GM23248 (cell line): ENCODE data around the gene DCLK3. TPM values are rescaled to one million over a fixed set of nuclear protein-coding genes. Genes with fewer than 3 reads are reported as not detected.

Source experiments
- DNase-seq: peaks from one replicate; pipeline ENCODE4 v3.0.0-alpha.2; 2015
- H2AFZ ChIP-seq: fragments of 200-600 bp; sonication (generic); 2 replicates; pipeline ENCODE4 v1.6.1; 2016; ENCODE audit warnings: antibody characterized with exemption
- H3F3A ChIP-seq: fragments of 200-600 bp; sonication (generic); 2 replicates; pipeline ENCODE4 v1.6.1; 2016; ENCODE audit warnings: mild to moderate bottlenecking, antibody characterized with exemption, mixed run types; ENCODE audit not compliant: insufficient read depth
- H3K27ac ChIP-seq: fragments of 200-600 bp; sonication (generic); 2 replicates; pipeline ENCODE4 v1.5.1; 2016; ENCODE audit warnings: mild to moderate bottlenecking
- H3K27me3 ChIP-seq: fragments of 200-600 bp; sonication (generic); replicated peaks from 2 replicates; pipeline ENCODE4 v1.6.1; 2016; ENCODE audit warnings: mild to moderate bottlenecking; ENCODE audit not compliant: insufficient read depth
- H3K36me3 ChIP-seq: fragments of 200-600 bp; sonication (generic); 2 replicates; pipeline ENCODE4 v1.6.1; 2016; ENCODE audit warnings: low read depth, mild to moderate bottlenecking
- H3K4me1 ChIP-seq: fragments of 200-600 bp; sonication (generic); 2 replicates; pipeline ENCODE4 v1.6.1; 2016; ENCODE audit warnings: mild to moderate bottlenecking; ENCODE audit not compliant: insufficient read depth
- H3K4me2 ChIP-seq: fragments of 200-600 bp; sonication (generic); one replicate; pipeline ENCODE4 v1.6.1; 2016; ENCODE audit warnings: mild to moderate bottlenecking; ENCODE audit not compliant: unreplicated experiment
- H3K4me3 ChIP-seq: fragments of 200-600 bp; sonication (generic); 2 replicates; pipeline ENCODE4 v1.5.1; 2016; ENCODE audit warnings: mild to moderate bottlenecking
- H3K79me2 ChIP-seq: fragments of 200-600 bp; sonication (generic); 2 replicates; pipeline ENCODE4 v1.6.1; 2016; ENCODE audit warnings: mild to moderate bottlenecking; ENCODE audit not compliant: insufficient read depth
- H3K9ac ChIP-seq: fragments of 200-600 bp; sonication (generic); 2 replicates; pipeline ENCODE4 v1.6.1; 2016; ENCODE audit warnings: mild to moderate bottlenecking
- H3K9me2 ChIP-seq: fragments of 200-600 bp; sonication (generic); 2 replicates; pipeline ENCODE4 v1.6.1; 2016; ENCODE audit warnings: mixed run types, mild to moderate bottlenecking, moderate library complexity; ENCODE audit not compliant: insufficient read depth
- H3K9me3 ChIP-seq: fragments of 200-600 bp; sonication (generic); one replicate; pipeline ENCODE4 v1.6.1; 2017; ENCODE audit warnings: low read depth
- H4K20me1 ChIP-seq: fragments of 200-600 bp; sonication (generic); 2 replicates; pipeline ENCODE4 v1.6.0; 2016; ENCODE audit not compliant: insufficient read depth
- EZH2 ChIP-seq: fragments of 200-600 bp; sonication (generic); IDR thresholded peaks from 2 replicates; pipeline ENCODE4 v1.6.1; 2018; ENCODE audit warnings: antibody characterized with exemption, mild to moderate bottlenecking; ENCODE audit not compliant: insufficient read depth, poor library complexity, severe bottlenecking
- EZH2phosphoT487 ChIP-seq: fragments of 200-600 bp; sonication (generic); IDR thresholded peaks from 2 replicates; pipeline ENCODE4 v1.6.1; 2018; ENCODE audit warnings: antibody characterized with exemption, moderate library complexity, mild to moderate bottlenecking, low read depth; ENCODE audit not compliant: insufficient read depth
- WGBS, 2 experiments: methylation state at CpG; one replicate each; pipeline ENCODE4 v1.1.6; 2015 to 2017; ENCODE audit warnings: low lambda C conversion rate in 2 of 2, low coverage in 1 of 2; ENCODE audit errors: missing lambda C conversion rate in 2 of 2; 5-methylcytosine and 5-hydroxymethylcytosine counted together
- in situ Hi-C: fragments of 300-500 bp; cut with MboI; formaldehyde crosslinking; loops from 2 replicates; pipeline ENCODE4 v1.15.0; 2020
- polyA plus RNA-seq: library from polyadenylated mRNA; unstranded; fragments of >200 nt; fragmentation: Nextera tagmentation; extraction: Ambion mirVana; gene quantifications from 2 replicates; pipeline ENCODE4 v1.2.1, GENCODE V29; 2016
- total RNA-seq: library from RNA; depleted of rRNA; stranded (reverse); fragments of >200 nt; shearing (Covaris generic); gene quantifications from 2 replicates; pipeline ENCODE4 v1.2.3, GENCODE V29; 2014

The DCLK3 gene
- total and polyA plus RNA-seq, 2 experiments from 2014 or later, result under 0.01 TPM; not detected in 1

DNA sequence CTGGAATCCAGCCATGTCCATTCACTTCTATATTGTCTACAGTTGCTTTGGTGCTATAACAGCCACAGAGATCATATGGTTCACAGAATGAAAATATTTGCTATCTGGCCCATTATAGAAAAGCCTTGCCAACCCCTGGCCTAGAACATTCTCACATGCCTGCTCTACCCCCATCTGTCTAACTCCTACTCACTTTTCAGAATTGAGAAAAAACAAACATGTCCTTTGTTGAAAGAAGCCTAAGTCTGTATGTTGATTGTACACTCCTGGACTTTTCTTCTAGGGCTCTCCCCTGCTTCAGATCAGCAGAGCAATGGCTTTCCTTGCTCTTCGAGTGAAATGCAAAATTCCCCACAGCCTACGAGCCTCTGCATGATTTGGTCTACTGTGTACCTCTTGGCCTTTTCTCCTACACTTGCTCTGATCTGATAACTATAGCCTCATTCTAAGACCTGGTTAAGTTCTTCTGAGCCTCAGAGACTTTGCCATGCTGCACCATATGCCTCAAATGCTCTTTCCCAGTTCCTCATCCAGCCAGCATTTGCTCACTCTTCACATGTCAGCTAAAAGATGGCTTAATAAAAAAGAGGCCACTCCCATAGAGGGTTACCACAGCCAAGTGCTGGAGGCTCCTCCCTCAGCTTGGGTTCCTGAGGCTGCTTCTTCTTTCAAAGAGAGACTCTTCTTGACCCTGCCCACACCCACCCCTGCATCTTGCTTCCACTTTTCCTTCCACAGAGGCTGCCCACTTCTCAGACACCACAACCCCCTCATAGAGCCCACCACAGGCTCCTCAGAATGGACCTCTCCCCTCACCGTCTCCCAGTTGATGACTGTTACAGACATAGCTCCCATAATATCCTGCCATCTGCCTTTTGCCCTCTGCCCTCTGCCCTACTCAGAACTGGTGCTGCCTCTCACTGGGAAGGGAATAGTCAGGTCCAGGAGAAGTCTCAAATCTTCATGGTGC is 22.9 kb upstream of the DCLK3 start:
- Histone ChIP-seq H3K9me2 (no peaks in the 10 kb centered on the region), H2AFZ (no peak overlapping the region), H3K4me1 (peaks cover 12% of the 10 kb centered on the region; the same call in 1 of the 2 replicates), H3K9ac (no peak overlapping the region), H4K20me1 (no peaks in the 10 kb centered on the region), H3K9me3 (no peaks in the 10 kb centered on the region), H3K27me3 (0 out of 2 replicates have a peak, but pooled peaks cover 8% of the 10 kb centered on the region), H3F3A (peaks cover 7% of the 10 kb centered on the region; the same call in 1 of the 2 replicates), H3K4me2 (no peak overlapping the region), H3K36me3 (no peaks in the 10 kb centered on the region), H3K4me3 (no peak overlapping the region), H3K27ac (no peak overlapping the region), H3K79me2 (no peaks in the 10 kb centered on the region)
- in situ Hi-C loops, result no loop called here
- 39 to 45% methylated on average over 3 of the region's 3 CpGs for WGBS, 2 experiments
- no peak for TF ChIP-seq EZH2
- no peak for TF ChIP-seq EZH2phosphoT487
- no peak for DNase-seq

DNA sequence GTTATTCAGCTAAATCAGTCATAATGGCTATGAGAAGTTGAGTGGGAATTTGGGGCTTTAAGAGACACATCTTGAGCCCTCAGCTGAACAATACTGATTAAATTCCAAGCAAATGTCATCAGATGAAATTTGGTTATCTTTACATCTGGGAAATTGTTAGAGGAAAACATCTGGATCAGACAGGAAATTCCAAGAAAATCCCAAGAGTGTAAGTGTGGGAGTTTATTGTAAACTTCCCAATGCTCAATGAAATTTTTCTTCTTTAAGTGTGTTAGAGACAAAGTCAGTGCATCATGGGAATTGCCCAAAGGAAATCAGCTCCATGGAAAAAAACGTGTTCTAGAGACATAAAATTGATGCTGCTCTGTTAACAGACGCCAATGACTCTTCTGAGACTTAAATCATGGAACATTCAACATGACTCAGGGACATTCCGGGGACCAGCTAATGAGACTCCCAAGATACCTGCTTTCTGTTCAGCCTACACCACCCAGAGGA is 19.8 kb upstream of the DCLK3 start:
- no peaks in the 10 kb centered on the region for H4K20me1 ChIP-seq
- TF ChIP-seq EZH2phosphoT487 (no peak), EZH2 (no peak)
- 2 to 6% methylated on average over 3 of the region's 3 CpGs for WGBS, 2 experiments
- H3K27me3 ChIP-seq, result no peaks in the 10 kb centered on the region
- H3K4me1 ChIP-seq, result peaks cover 12% of the 10 kb centered on the region; the same call in 1 of the 2 replicates
- no peaks in the 10 kb centered on the region for H3K9me2 ChIP-seq
- no peak overlapping the region for H3K9ac ChIP-seq
- no peak overlapping the region for H3K4me2 ChIP-seq
- H3K4me3 ChIP-seq, result no peak overlapping the region
- peaks cover 7% of the 10 kb centered on the region; the same call in 1 of the 2 replicates for H3F3A ChIP-seq
- H3K79me2 ChIP-seq, result no peaks in the 10 kb centered on the region
- H3K27ac ChIP-seq, result 0 out of 2 replicates have a peak overlapping the region, but pooled peaks have one; percentile 9
- H2AFZ ChIP-seq, result no peak overlapping the region
- H3K9me3 ChIP-seq, result no peaks in the 10 kb centered on the region
- H3K36me3 ChIP-seq, result no peaks in the 10 kb centered on the region
- in situ Hi-C loops, result no loop called here
- peak; percentile 46 for DNase-seq

DNA sequence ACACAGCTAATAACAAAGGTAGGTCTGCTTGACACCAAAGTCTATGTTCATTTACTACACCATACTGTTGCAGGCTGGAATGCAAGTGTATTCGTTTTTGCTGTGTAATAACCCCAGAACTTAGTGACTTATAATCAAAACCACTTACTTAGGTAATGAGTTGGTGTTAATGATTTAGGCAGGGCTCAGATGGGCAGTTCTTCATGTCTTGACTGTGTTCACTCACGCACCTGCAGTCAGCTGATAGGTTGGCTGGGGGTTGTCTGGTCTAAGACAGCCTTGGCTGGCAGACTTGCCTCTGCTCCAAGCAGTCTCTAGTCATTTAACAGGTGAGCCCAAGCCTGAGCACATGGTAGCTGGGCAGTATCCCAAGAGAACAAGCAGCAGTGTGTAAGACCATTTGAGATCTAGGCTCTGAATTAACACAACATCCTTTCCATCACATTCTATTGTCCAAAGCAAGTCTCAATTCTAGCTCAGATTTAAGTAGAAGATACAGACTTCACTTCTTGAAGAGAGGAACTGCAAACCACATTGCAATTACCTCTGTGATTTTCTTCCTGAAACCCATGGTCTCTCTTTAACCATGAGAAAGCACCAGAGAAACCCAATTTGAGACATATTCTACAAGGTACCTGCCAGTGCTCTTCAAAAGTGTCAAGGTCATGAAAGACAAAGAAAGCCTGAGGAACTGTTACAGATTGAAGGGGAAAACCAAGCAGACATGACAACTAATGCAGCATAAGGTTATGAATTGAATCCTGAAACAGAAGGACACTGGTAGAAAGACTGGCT is 13.3 kb upstream of the DCLK3 start:
- H3K27ac ChIP-seq, result no peak overlapping the region
- H3K4me2 ChIP-seq, result no peak overlapping the region
- H3K36me3 ChIP-seq, result no peaks in the 10 kb centered on the region
- TF ChIP-seq EZH2phosphoT487, result no peak
- no peaks in the 10 kb centered on the region for H3K4me1 ChIP-seq
- no peaks in the 10 kb centered on the region for H3F3A ChIP-seq
- no peaks in the 10 kb centered on the region for H3K27me3 ChIP-seq
- no peaks in the 10 kb centered on the region for H3K9me2 ChIP-seq
- H4K20me1 ChIP-seq, result no peaks in the 10 kb centered on the region
- DNase-seq, result no peak
- in situ Hi-C loops, result no loop called here
- no peaks in the 10 kb centered on the region for H3K79me2 ChIP-seq
- no peak overlapping the region for H3K9ac ChIP-seq
- WGBS, 2 experiments, result 46 to 59% methylated on average over 2 of the region's 2 CpGs
- no peaks in the 10 kb centered on the region for H3K9me3 ChIP-seq
- H2AFZ ChIP-seq, result no peak overlapping the region
- no peak overlapping the region for H3K4me3 ChIP-seq

DNA sequence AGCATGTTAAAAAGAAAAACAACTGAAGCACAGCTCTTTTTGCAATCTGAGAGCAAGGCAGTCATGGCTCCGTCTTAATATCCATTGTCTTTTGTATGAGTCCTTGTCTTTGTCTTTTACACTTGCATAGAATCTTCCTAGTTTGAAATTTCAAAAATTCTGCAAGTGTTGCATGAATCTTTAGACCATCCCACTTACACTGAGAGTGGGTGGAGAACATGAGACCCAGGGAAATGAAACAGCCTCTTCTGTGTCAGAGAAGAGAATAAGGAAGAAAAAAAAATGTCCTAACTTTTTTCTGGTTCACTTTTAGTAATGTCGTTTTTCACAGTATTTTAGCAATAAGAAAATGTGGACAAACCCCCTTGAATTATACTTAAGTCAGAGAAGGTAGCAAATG is 12.1 kb upstream of the DCLK3 start:
- Histone ChIP-seq H3K27me3 (no peaks in the 10 kb centered on the region), H3K9me2 (no peaks in the 10 kb centered on the region), H3K4me1 (no peaks in the 10 kb centered on the region), H3K27ac (no peak overlapping the region), H3K36me3 (no peaks in the 10 kb centered on the region), H3K9me3 (no peaks in the 10 kb centered on the region), H4K20me1 (no peaks in the 10 kb centered on the region), H3F3A (no peaks in the 10 kb centered on the region), H3K4me2 (no peak overlapping the region), H3K9ac (no peak overlapping the region), H3K4me3 (no peak overlapping the region), H2AFZ (no peak overlapping the region), H3K79me2 (no peaks in the 10 kb centered on the region)
- in situ Hi-C loops, result no loop called here
- peak; percentile 17 for DNase-seq
- WGBS, 2 experiments, result 23 to 26% methylated on average over 2 of the region's 2 CpGs
- TF ChIP-seq EZH2 (no peak), EZH2phosphoT487 (no peak)
